ENCODE measurements around the gene CNPY2.
"Not testable (repeated sequence)": the region's sequence is repeated elsewhere in the genome, so short reads cannot be mapped to it uniquely, and the experiment has no call there.

The CNPY2 gene

DNA sequence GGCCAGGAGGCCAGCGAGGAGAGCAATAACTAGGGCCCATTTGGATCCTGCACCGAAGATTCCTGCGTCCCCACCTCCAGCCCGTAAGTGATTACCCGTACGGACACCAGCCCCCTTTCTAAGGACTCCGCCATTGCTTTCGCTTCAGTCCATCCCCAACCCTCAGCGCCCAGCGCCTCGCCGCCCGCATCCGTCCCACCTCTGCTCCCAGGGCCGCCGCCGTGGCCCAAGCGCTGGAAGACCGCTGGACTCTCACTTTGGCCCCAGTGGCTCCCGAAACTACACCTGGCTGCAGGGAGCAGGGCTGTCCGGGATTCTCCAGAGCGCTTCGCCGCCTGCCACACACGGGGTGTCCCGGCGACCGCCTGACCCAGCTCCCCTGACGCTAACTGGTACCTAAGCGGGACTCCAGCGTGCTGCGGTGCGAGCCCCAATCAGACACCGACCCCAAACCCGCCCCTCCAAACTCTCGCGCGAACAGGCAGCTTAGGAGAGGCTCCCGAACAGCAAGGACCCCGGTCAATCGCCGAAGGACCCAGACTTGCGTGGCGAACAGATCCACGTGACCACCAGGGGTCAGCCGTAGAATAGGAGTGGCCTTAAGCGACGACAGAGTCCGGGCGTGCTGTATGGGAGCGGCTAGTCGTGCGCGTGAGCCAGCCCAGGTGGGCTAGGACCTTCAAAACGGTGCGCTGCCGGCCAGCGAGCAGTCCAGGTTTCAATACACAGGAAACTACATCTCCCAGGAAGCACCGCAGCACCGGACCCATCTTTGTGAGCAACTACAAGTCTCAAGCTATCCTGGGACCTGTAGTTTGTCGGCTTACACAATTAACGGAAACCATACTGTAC is at the start of gene CNPY2:
Gene CNPY2 (minus strand): TSS at position 367 of the 852 bp plus-strand sequence. CDS start 771 bp downstream, outside the sequence.
- H3K9me3 Mint-ChIP-seq, result no peaks in the 10 kb centered on the region
- peaks cover 17% of the 10 kb centered on the region for H3K4me1 Mint-ChIP-seq (ENCODE audit: low read depth)
- peaks cover 59% of the 10 kb centered on the region for H3K36me3 Mint-ChIP-seq (ENCODE audit: low read depth)
- H3K27me3 Mint-ChIP-seq, result no peaks in the 10 kb centered on the region
- H3K27ac Mint-ChIP-seq, result peak within 1 kb of the TSS; percentile 99
- peak within 1 kb of the TSS; percentile 99 for H3K4me3 Mint-ChIP-seq
- DNase-seq, result peak; percentile 95

GRCh38 chr12:56362130-56363059 is 46.6 kb upstream of the CNPY2 start, which contains the start of gene APOF:
APOF (minus strand) TSS chr12:56362857; CDS start chr12:56362745, 112 bp downstream.
- H3K4me3 Mint-ChIP-seq, result peak within 1 kb of the TSS; percentile 86
- DNase-seq, result no peak
- peaks cover 29% of the 10 kb centered on the region for H3K4me1 Mint-ChIP-seq (ENCODE audit: low read depth)
- peaks cover 12% of the 10 kb centered on the region for H3K36me3 Mint-ChIP-seq (ENCODE audit: low read depth)
- H3K9me3 Mint-ChIP-seq, result no peaks in the 10 kb centered on the region
- peak within 1 kb of the TSS; percentile 97 for H3K27ac Mint-ChIP-seq
- no peaks in the 10 kb centered on the region for H3K27me3 Mint-ChIP-seq

DNA sequence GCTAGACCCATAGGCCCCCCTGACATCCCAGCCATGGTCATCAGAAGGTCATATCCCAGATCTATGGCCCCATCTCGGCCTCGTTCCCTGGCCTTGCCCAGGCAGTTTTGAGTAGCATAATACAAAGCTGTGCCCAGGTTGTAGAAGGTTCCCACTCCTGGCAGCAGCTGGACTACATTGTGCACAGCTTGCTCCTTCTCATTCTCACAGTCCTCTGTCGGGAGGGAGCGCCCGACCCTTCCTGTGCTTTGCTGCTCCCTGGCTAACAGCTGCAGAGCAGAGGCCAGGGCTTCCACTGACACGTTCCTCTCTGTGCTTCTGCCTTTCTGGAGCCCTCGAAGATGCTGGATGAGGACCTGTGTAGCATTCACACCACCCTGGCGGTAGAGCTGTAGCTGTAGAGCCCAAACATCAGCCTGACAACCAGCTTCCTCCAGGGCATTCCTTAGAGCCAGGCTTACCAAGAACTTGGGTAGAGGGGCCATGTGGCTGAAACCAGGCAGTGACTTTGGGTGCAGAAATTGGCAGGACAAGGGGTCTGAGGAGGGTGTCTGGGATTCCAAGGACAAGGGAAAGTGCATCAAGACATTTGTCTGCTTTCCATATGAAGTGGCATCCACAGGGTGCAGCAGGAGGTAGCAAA is 45.8 kb upstream of the CNPY2 start:
- DNase-seq, result no peak
- Mint-ChIP-seq H3K27me3 (no peaks in the 10 kb centered on the region), H3K27ac (peak overlapping the region; percentile 97), H3K9me3 (no peaks in the 10 kb centered on the region), H3K36me3 (ENCODE audit: low read depth) (peaks cover 14% of the 10 kb centered on the region), H3K4me3 (peak overlapping the region; percentile 86), H3K4me1 (ENCODE audit: low read depth) (peaks cover 29% of the 10 kb centered on the region)

DNA sequence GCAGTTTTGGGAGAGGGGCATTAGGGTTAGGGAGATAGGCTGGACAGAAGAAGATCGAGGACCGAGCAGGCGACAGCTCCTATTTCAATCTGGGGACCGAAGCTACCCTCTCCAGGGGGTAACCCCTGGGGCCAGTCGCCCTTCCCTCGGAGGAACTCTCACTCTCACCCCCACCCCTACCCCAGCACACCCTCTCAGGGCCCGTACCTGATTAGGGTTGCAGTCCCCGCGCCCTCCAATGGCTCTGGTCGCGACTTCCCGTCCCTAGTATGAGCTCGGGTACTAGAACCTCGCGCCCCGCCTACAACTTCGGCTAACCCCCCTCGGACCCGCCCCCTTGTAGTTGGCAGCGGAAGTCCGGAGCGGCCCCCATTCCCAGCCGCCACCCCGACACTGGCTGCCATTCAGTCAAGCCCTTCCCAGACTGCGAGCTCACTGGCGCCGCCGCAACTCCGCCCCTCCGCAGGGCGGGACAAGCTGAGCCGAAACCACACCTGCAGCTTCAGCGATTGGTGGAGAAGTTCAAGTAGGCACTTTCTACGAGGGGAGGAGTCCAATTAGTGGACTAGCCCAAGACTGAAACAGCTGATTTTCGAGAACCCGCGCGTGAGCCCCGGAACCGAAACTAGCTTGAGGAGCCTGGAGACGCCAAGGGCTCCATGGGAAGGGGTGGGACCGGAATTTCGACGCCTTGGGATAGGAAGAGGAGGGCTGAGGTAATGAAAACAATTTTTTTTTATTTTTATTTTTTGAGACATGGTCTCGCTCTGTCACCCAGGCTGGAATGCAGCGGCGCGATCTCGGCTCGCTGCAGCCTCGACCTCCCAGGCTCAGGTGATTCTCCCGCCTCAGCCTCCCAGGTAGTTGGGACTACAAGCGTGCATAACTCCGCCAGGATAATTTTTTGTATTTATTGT is 44.3 kb upstream of the CNPY2 start, which contains the start of gene STAT2:
Gene STAT2 (minus strand): TSS at position 257 of the 917 bp plus-strand sequence. CDS start 3,536 bp downstream, outside the sequence.
- H3K36me3 Mint-ChIP-seq (ENCODE audit: low read depth), result peaks cover 27% of the 10 kb centered on the region
- H3K27me3 Mint-ChIP-seq, result no peaks in the 10 kb centered on the region
- H3K9me3 Mint-ChIP-seq, result no peaks in the 10 kb centered on the region
- peak within 1 kb of the TSS; percentile 97 for H3K27ac Mint-ChIP-seq
- peak; percentile 99 for DNase-seq
- H3K4me3 Mint-ChIP-seq, result peak within 1 kb of the TSS; percentile 86
- peaks cover 33% of the 10 kb centered on the region for H3K4me1 Mint-ChIP-seq (ENCODE audit: low read depth)

DNA sequence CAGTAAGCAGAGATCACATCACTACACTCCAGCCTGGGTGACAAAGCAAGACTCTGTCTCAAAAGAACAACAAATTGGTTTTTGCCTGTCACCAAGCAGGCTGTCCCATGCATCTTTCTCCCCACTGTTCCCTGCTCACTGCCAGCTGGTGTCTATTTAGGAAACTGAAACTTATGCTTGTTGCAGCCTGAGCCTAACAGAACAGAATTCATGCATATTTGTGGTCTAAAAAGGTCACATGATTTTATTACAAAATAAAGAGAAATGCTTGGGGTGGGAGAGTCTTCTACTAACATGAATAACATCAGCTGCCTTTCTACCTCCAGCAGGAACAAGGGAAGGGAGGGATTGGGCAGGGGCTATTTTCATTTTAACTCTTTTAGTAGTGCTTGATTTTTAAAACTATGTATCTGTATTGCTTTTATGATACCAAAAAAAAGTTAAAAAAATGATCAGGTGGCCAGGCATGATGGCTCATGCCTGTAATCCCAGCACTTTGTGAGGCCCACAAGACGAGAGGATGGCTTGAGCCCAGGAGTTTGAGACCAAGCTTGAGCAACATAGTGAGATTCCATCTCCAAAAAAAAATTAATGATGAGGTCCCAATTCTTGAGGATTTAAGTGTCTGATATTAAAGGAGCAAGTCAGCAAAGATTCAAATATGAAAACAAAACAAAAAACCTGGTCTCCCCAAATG is 43.2 kb upstream of the CNPY2 start:
- no peaks in the 10 kb centered on the region for H3K9me3 Mint-ChIP-seq
- no peak for DNase-seq
- H3K27me3 Mint-ChIP-seq, result no peaks in the 10 kb centered on the region
- H3K36me3 Mint-ChIP-seq (ENCODE audit: low read depth), result peaks cover 39% of the 10 kb centered on the region
- H3K4me3 Mint-ChIP-seq, result peak overlapping the region; percentile 86
- H3K27ac Mint-ChIP-seq, result peak overlapping the region; percentile 97
- H3K4me1 Mint-ChIP-seq (ENCODE audit: low read depth), result peaks cover 33% of the 10 kb centered on the region

GRCh38 chr12:56351325-56351724 is 35.5 kb upstream of the CNPY2 start:
- H3K4me3 Mint-ChIP-seq, result no peak overlapping the region
- H3K9me3 Mint-ChIP-seq, result no peaks in the 10 kb centered on the region
- peaks cover 88% of the 10 kb centered on the region for H3K36me3 Mint-ChIP-seq (ENCODE audit: low read depth)
- DNase-seq, result no peak
- peak overlapping the region; percentile 29 for H3K27ac Mint-ChIP-seq
- H3K4me1 Mint-ChIP-seq (ENCODE audit: low read depth), result peaks cover 6% of the 10 kb centered on the region
- H3K27me3 Mint-ChIP-seq, result no peaks in the 10 kb centered on the region

DNA sequence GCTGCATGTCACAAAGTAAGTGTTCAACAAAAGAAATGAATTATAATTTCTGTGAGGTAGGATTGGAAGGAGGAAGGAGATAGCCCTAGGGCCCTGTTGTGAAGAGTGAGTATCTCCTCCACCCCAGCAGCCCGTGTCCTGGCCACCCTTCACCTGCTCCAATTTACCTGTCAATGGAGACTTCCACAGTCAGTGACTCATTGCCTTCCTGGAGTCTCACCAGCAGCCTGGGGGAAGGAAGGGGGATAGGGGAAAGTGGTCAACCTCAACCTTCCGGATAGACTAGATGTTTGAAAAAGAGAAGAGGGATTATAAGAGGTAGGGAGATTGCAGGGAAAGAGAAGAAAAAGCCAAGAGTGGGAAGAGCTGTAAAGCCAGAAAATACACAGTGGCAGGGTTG is 34.9 kb upstream of the CNPY2 start:
- Mint-ChIP-seq H3K9me3 (no peaks in the 10 kb centered on the region), H3K36me3 (ENCODE audit: low read depth) (peaks cover 88% of the 10 kb centered on the region), H3K27ac (no peak overlapping the region), H3K4me1 (ENCODE audit: low read depth) (peaks cover 3% of the 10 kb centered on the region), H3K27me3 (no peaks in the 10 kb centered on the region), H3K4me3 (no peak overlapping the region)
- DNase-seq, result no peak

GRCh38 chr12:56348776-56349175 is 33.0 kb upstream of the CNPY2 start:
- Mint-ChIP-seq H3K27me3 (no peaks in the 10 kb centered on the region), H3K27ac (peak overlapping the region; percentile 55), H3K9me3 (no peaks in the 10 kb centered on the region), H3K4me1 (ENCODE audit: low read depth) (peaks cover 3% of the 10 kb centered on the region), H3K36me3 (ENCODE audit: low read depth) (peaks cover 82% of the 10 kb centered on the region), H3K4me3 (no peak overlapping the region)
- DNase-seq, result no peak

- H3K4me3 Mint-ChIP-seq; H3K4me1 Mint-ChIP-seq (ENCODE audit: low read depth); DNase-seq; H3K27me3 Mint-ChIP-seq; H3K9me3 Mint-ChIP-seq: not testable (repeated sequence)
- Mint-ChIP-seq H3K36me3 (ENCODE audit: low read depth) (peaks cover 82% of the 10 kb centered on the region), H3K27ac (peak overlapping the region; percentile 67)
Measured at GRCh38 chr12:56347255-56347654, 31.5 kb upstream of the CNPY2 start.

- Mint-ChIP-seq H3K27ac (peak overlapping the region; percentile 67), H3K36me3 (ENCODE audit: low read depth) (peaks cover 85% of the 10 kb centered on the region), H3K27me3 (no peaks in the 10 kb centered on the region), H3K4me3 (no peak overlapping the region), H3K4me1 (ENCODE audit: low read depth) (peaks cover 5% of the 10 kb centered on the region), H3K9me3 (no peaks in the 10 kb centered on the region)
- no peak for DNase-seq
Measured at GRCh38 chr12:56346675-56347074, 30.9 kb upstream of the CNPY2 start.

DNA sequence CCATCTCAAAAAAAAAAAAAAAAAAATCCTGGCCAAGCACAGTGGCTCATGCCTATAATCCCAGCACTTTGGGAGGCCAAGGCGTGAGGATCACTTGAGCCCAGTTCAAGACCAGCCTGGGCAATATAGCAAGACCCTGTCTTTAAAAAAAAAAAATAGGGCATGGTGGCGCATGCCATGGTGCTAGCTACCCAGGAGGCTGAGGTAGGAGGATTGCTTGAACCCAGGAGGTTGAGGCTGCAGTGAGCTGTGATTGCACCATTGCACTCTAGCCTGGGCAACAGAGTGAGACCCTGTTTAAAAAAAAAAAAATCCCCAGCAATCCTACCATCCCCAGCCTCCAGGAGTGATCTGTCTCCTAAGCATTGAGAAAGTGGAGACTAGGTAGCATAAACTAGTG is 26.5 kb upstream of the CNPY2 start:
- H3K27me3 Mint-ChIP-seq, result not testable (repeated sequence)
- Mint-ChIP-seq H3K36me3 (ENCODE audit: low read depth) (peaks cover 70% of the 10 kb centered on the region), H3K27ac (peak overlapping the region; percentile 0)

DNA sequence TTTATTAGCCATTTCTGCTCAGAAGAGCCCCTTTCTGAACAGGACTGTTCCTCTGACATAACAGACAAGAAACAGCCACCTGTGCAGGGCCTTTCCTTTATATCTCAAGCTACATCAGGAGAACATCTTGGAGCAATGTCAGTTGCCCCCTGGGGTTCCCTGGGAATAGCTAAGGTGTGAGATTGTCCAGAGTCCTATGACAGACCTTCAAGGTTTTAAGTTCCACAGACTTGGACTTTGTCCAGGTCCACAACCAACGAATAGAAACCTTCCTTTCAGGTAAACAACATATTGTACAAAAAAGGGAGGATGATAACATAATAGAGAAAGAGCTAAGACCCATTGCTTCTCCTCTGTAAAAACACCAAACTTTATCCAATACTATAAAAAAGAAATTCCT is 25.8 kb upstream of the CNPY2 start:
- Mint-ChIP-seq H3K9me3 (no peaks in the 10 kb centered on the region), H3K4me3 (no peak overlapping the region), H3K27me3 (no peaks in the 10 kb centered on the region), H3K27ac (peak overlapping the region; percentile 47), H3K36me3 (ENCODE audit: low read depth) (peaks cover 63% of the 10 kb centered on the region), H3K4me1 (ENCODE audit: low read depth) (peaks cover 49% of the 10 kb centered on the region)
- no peak for DNase-seq

More for the DNA sequence above, 26.5 kb upstream of the CNPY2 start:
- H3K4me3 Mint-ChIP-seq, DNase-seq, H3K9me3 Mint-ChIP-seq: not testable (repeated sequence)
- H3K4me1 Mint-ChIP-seq (ENCODE audit: low read depth), result peaks cover 44% of the 10 kb centered on the region

DNA sequence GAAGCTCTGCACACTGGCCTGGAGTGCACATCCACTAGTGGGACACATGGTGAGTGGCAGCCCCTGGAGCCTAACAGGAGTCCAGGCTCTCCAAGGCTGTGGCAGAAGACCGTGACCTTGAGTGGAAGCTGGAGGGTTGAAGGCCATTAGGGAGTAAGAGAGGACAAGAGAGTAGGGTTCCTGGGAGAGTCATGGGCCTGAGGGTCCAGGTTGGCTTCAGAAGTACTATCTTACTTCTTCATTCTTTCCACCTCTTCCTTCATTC is 23.3 kb upstream of the CNPY2 start:
- H3K4me3 Mint-ChIP-seq, result peak overlapping the region; percentile 82
- H3K36me3 Mint-ChIP-seq (ENCODE audit: low read depth), result peaks cover 51% of the 10 kb centered on the region
- H3K4me1 Mint-ChIP-seq (ENCODE audit: low read depth), result peaks cover 59% of the 10 kb centered on the region
- no peak for DNase-seq
- no peaks in the 10 kb centered on the region for H3K9me3 Mint-ChIP-seq
- H3K27ac Mint-ChIP-seq, result peak overlapping the region; percentile 99
- H3K27me3 Mint-ChIP-seq, result no peaks in the 10 kb centered on the region

Measured in activated T-cell treated with anti-CD3 and anti-CD28 coated beads, Interleukin-2, amount 50 U/mL, for 24 hours (primary cell).